Left hindlimb (tissue), 1 donor: Measurements from ENCODE around the gene PCDHA7.
"Not testable (repeated sequence)": the region's sequence is repeated elsewhere in the genome, so short reads cannot be mapped to it uniquely, and the experiment has no call there.

Source experiments
- DNase-seq: peaks from one replicate; pipeline ENCODE4 v3.0.0-alpha.2; 2018

PCDHA7 gene

GRCh38 chr5:140833993-140834392, at the start of gene PCDHA7:
Gene PCDHA7, plus strand, starts transcription at chr5:140834269. Its CDS starts 115 bp downstream, at chr5:140834384.
- no peak for DNase-seq

- DNase-seq, result no peak
Observed at GRCh38 chr5:140785905-140786686, 48.0 kb upstream of the PCDHA7 start, which contains the start of gene PCDHA1. Gene PCDHA1, plus strand, starts transcription at chr5:140786140.

- not testable (repeated sequence) for DNase-seq
Observed at GRCh38 chr5:140787422-140787821, 46.6 kb upstream of the PCDHA7 start.

GRCh38 chr5:140787849-140788504, 46.1 kb upstream of the PCDHA7 start:
- DNase-seq, result not testable (repeated sequence)

GRCh38 chr5:140791089-140791488, 43.0 kb upstream of the PCDHA7 start:
- DNase-seq, result no peak

- DNase-seq, result no peak
Observed at GRCh38 chr5:140794595-140795258, 39.3 kb upstream of the PCDHA7 start, which contains the start of gene PCDHA2. Gene PCDHA2, plus strand, starts transcription at chr5:140794852.

GRCh38 chr5:140795259-140795641, 38.8 kb upstream of the PCDHA7 start:
- DNase-seq, result no peak

- not testable (repeated sequence) for DNase-seq
Observed at GRCh38 chr5:140796072-140796717, 37.9 kb upstream of the PCDHA7 start.

GRCh38 chr5:140796718-140797095, 37.4 kb upstream of the PCDHA7 start:
- no peak for DNase-seq

GRCh38 chr5:140800816-140801493, 33.1 kb upstream of the PCDHA7 start, which contains the start of gene PCDHA3:
Gene PCDHA3, plus strand, starts transcription at chr5:140801057.
- DNase-seq, result no peak

- no peak for DNase-seq
Observed at GRCh38 chr5:140801494-140801841, 32.6 kb upstream of the PCDHA7 start.

- not testable (repeated sequence) for DNase-seq
Observed at GRCh38 chr5:140802381-140802780, 31.7 kb upstream of the PCDHA7 start.

GRCh38 chr5:140802781-140803271, 31.2 kb upstream of the PCDHA7 start:
- no peak for DNase-seq

GRCh38 chr5:140806834-140807775, 27.0 kb upstream of the PCDHA7 start, which contains the start of gene PCDHA4:
Gene PCDHA4, plus strand, starts transcription at chr5:140807068.
- DNase-seq, result no peak

- not testable (repeated sequence) for DNase-seq
Observed at GRCh38 chr5:140808241-140808888, 25.7 kb upstream of the PCDHA7 start.

- DNase-seq, result no peak
Observed at GRCh38 chr5:140808889-140809291, 25.2 kb upstream of the PCDHA7 start.

GRCh38 chr5:140821375-140822280, 12.4 kb upstream of the PCDHA7 start, which contains the start of gene PCDHA5:
Gene PCDHA5, plus strand, starts transcription at chr5:140821613.
- no peak for DNase-seq

- no peak for DNase-seq
Observed at GRCh38 chr5:140822281-140822629, 11.8 kb upstream of the PCDHA7 start.

GRCh38 chr5:140822969-140823368, 11.1 kb upstream of the PCDHA7 start:
- DNase-seq, result not testable (repeated sequence)
